ENCODE data around the gene XPNPEP3.
A peak's percentile ranks its signal among the peaks of the same experiment; 100 is the strongest.
"Not testable (repeated sequence)": the region's sequence is repeated elsewhere in the genome, so short reads cannot be mapped to it uniquely, and the experiment has no call there.

XPNPEP3 gene

GRCh38 chr22:40862013-40862412 lies 5.1 kb downstream of the XPNPEP3 start, which contains the start of gene DNAJB7:
TSS of gene DNAJB7 (minus strand) at chr22:40862113. CDS start at chr22:40861994, 119 bp downstream.
- DNase-seq: no peak

GRCh38 chr22:40862537-40862936 lies 5.6 kb downstream of the XPNPEP3 start:
- no peak for DNase-seq

- DNase-seq: no peak
Observed at GRCh38 chr22:40867109-40867508, 10.2 kb downstream of the XPNPEP3 start.

GRCh38 chr22:40868379-40868778 lies 11.4 kb downstream of the XPNPEP3 start:
- not testable (repeated sequence) for DNase-seq

- DNase-seq: no peak
Observed at GRCh38 chr22:40874016-40874415, 17.1 kb downstream of the XPNPEP3 start.

- no peak for DNase-seq
Observed at GRCh38 chr22:40875111-40875510, 18.2 kb downstream of the XPNPEP3 start.

- DNase-seq: no peak
Observed at GRCh38 chr22:40876907-40877306, 20.0 kb downstream of the XPNPEP3 start.

GRCh38 chr22:40877488-40877887 lies 20.5 kb downstream of the XPNPEP3 start:
- DNase-seq: no peak

GRCh38 chr22:40878922-40879321 lies 22.0 kb downstream of the XPNPEP3 start:
- DNase-seq: no peak

GRCh38 chr22:40889116-40889515 lies 32.2 kb downstream of the XPNPEP3 start:
- no peak for DNase-seq

- DNase-seq: no peak
Observed at GRCh38 chr22:40890881-40891280, 33.9 kb downstream of the XPNPEP3 start.

- DNase-seq: no peak
Observed at GRCh38 chr22:40894417-40894816, 37.5 kb downstream of the XPNPEP3 start.

- DNase-seq: peak; percentile 3
Observed at GRCh38 chr22:40898850-40899357, 42.0 kb downstream of the XPNPEP3 start.

GRCh38 chr22:40904101-40904500 lies 47.2 kb downstream of the XPNPEP3 start:
- DNase-seq: no peak

- DNase-seq: no peak
Observed at GRCh38 chr22:40908895-40909294, 51.9 kb downstream of the XPNPEP3 start.

- DNase-seq: no peak
Observed at GRCh38 chr22:40911772-40912171, 54.8 kb downstream of the XPNPEP3 start.

- DNase-seq: not testable (repeated sequence)
Observed at GRCh38 chr22:40912987-40913386, 56.0 kb downstream of the XPNPEP3 start.

- DNase-seq: no peak
Observed at GRCh38 chr22:40919446-40919845, 62.5 kb downstream of the XPNPEP3 start.

- DNase-seq: no peak
Observed at GRCh38 chr22:40920526-40920925, 63.6 kb downstream of the XPNPEP3 start.

GRCh38 chr22:40922484-40923303 lies 65.7 kb downstream of the XPNPEP3 start:
- DNase-seq: peak; percentile 5

GRCh38 chr22:40928657-40929056 lies 71.7 kb downstream of the XPNPEP3 start:
- no peak for DNase-seq

- DNase-seq: no peak
Observed at GRCh38 chr22:40932396-40932795, 75.4 kb downstream of the XPNPEP3 start.

GRCh38 chr22:40939202-40939601 lies 82.3 kb downstream of the XPNPEP3 start:
- no peak for DNase-seq

- peak; percentile 95 for DNase-seq
Observed at GRCh38 chr22:40950962-40951794, 94.2 kb downstream of the XPNPEP3 start, which contains the start of gene RBX1. TSS of gene RBX1 (plus strand) at chr22:40951378. CDS start at chr22:40951399, 21 bp downstream.
